Inflammatory macrophage treated with lipopolysaccharide for 4 hours (primary cell): Measurements from ENCODE around the gene NECTIN3.

Experiments
- DNase-seq: peaks from one replicate; pipeline ENCODE4 v3.0.0-alpha.2; 2020

NECTIN3 gene

GRCh38 chr3:111210003-111210711 is 138.5 kb downstream of the NECTIN3 start:
- DNase-seq = no peak

GRCh38 chr3:111210866-111211564 is 139.4 kb downstream of the NECTIN3 start:
- DNase-seq = no peak

- DNase-seq = no peak
These were observed 140.9 kb downstream of the NECTIN3 start for GRCh38 chr3:111212511-111212910.

GRCh38 chr3:111215481-111215880 is 143.9 kb downstream of the NECTIN3 start:
- no peak for DNase-seq

GRCh38 chr3:111218615-111219014 is 147.0 kb downstream of the NECTIN3 start:
- no peak for DNase-seq

- no peak for DNase-seq
These were observed 155.6 kb downstream of the NECTIN3 start for GRCh38 chr3:111227216-111227615.

GRCh38 chr3:111229301-111229700 is 157.7 kb downstream of the NECTIN3 start:
- no peak for DNase-seq

GRCh38 chr3:111236836-111237713 is 165.5 kb downstream of the NECTIN3 start:
- no peak for DNase-seq

- DNase-seq = no peak
These were observed 166.3 kb downstream of the NECTIN3 start for GRCh38 chr3:111237946-111238345.

- no peak for DNase-seq
These were observed 167.3 kb downstream of the NECTIN3 start for GRCh38 chr3:111238885-111239284.

- DNase-seq = no peak
These were observed 170.3 kb downstream of the NECTIN3 start for GRCh38 chr3:111241960-111242359.
